ENCODE results near the gene DENND2A. TPM values are rescaled to one million over a fixed set of nuclear protein-coding genes. Genes with fewer than 3 reads are reported as not detected.

Gene DENND2A
- total RNA-seq, 1 donor from 2014 or later, result 39.8 TPM

- no peaks in the 10 kb centered on the region for H3K36me3 Mint-ChIP-seq (ENCODE audit: insufficient read depth)
- H3K4me1 Mint-ChIP-seq (ENCODE audit: low read depth), result no peaks in the 10 kb centered on the region
- DNase-seq (ENCODE audit: low spot score, unreplicated experiment), result no peak
- H3K27me3 Mint-ChIP-seq, result no peaks in the 10 kb centered on the region
- no peak overlapping the region for H3K27ac Mint-ChIP-seq
- no peaks in the 10 kb centered on the region for H3K9me3 Mint-ChIP-seq (ENCODE audit: low read depth)
- no peak overlapping the region for H3K4me3 Mint-ChIP-seq (ENCODE audit: low read depth)
- TF ChIP-seq CTCF (IDR thresholded peaks at IDR 0.05; ENCODE audit: unreplicated experiment), result no peak
Measured at GRCh38 chr7:140618306-140618705, 22.3 kb downstream of the DENND2A start.

GRCh38 chr7:140617081-140617480 is 23.5 kb downstream of the DENND2A start:
- Mint-ChIP-seq H3K9me3 (ENCODE audit: low read depth) (no peaks in the 10 kb centered on the region), H3K27ac (no peak overlapping the region), H3K4me3 (ENCODE audit: low read depth) (no peak overlapping the region), H3K4me1 (ENCODE audit: low read depth) (no peaks in the 10 kb centered on the region), H3K36me3 (ENCODE audit: insufficient read depth) (no peaks in the 10 kb centered on the region), H3K27me3 (no peaks in the 10 kb centered on the region)
- DNase-seq (ENCODE audit: low spot score, unreplicated experiment), result no peak
- TF ChIP-seq CTCF (IDR thresholded peaks at IDR 0.05; ENCODE audit: unreplicated experiment), result no peak

- H3K36me3 Mint-ChIP-seq (ENCODE audit: insufficient read depth), result no peaks in the 10 kb centered on the region
- H3K9me3 Mint-ChIP-seq (ENCODE audit: low read depth), result no peaks in the 10 kb centered on the region
- peak overlapping the region; percentile 3 for H3K27ac Mint-ChIP-seq
- no peaks in the 10 kb centered on the region for H3K27me3 Mint-ChIP-seq
- H3K4me3 Mint-ChIP-seq (ENCODE audit: low read depth), result no peak overlapping the region
- DNase-seq (ENCODE audit: low spot score, unreplicated experiment), result no peak
- no peak for TF ChIP-seq CTCF (IDR thresholded peaks at IDR 0.05; ENCODE audit: unreplicated experiment)
- H3K4me1 Mint-ChIP-seq (ENCODE audit: low read depth), result no peaks in the 10 kb centered on the region
Measured at GRCh38 chr7:140616328-140616727, 24.3 kb downstream of the DENND2A start.

GRCh38 chr7:140611641-140612040 is 29.0 kb downstream of the DENND2A start:
- no peak overlapping the region for H3K27ac Mint-ChIP-seq
- H3K4me1 Mint-ChIP-seq (ENCODE audit: low read depth), result no peaks in the 10 kb centered on the region
- no peaks in the 10 kb centered on the region for H3K36me3 Mint-ChIP-seq (ENCODE audit: insufficient read depth)
- H3K9me3 Mint-ChIP-seq (ENCODE audit: low read depth), result no peaks in the 10 kb centered on the region
- TF ChIP-seq CTCF (IDR thresholded peaks at IDR 0.05; ENCODE audit: unreplicated experiment), result no peak
- no peaks in the 10 kb centered on the region for H3K27me3 Mint-ChIP-seq
- H3K4me3 Mint-ChIP-seq (ENCODE audit: low read depth), result no peak overlapping the region
- DNase-seq (ENCODE audit: low spot score, unreplicated experiment), result no peak

GRCh38 chr7:140610204-140611165 is 30.1 kb downstream of the DENND2A start:
- TF ChIP-seq CTCF (IDR thresholded peaks at IDR 0.05; ENCODE audit: unreplicated experiment), result no peak
- Mint-ChIP-seq H3K4me1 (ENCODE audit: low read depth) (no peaks in the 10 kb centered on the region), H3K27me3 (no peaks in the 10 kb centered on the region), H3K4me3 (ENCODE audit: low read depth) (no peak overlapping the region), H3K27ac (no peak overlapping the region), H3K9me3 (ENCODE audit: low read depth) (no peaks in the 10 kb centered on the region), H3K36me3 (ENCODE audit: insufficient read depth) (no peaks in the 10 kb centered on the region)
- DNase-seq (ENCODE audit: low spot score, unreplicated experiment), result no peak

All from progenitor cell of endocrine pancreas (in vitro differentiated cells).